Fibroblast of mammary gland (primary cell): ENCODE data around the gene RABIF.
"Not testable (repeated sequence)": the region's sequence is repeated elsewhere in the genome, so short reads cannot be mapped to it uniquely, and the experiment has no call there.

Experiments
- DNase-seq: peaks from one replicate; pipeline ENCODE4 v3.0.0-alpha.2; 2010; ENCODE audit warnings: low read depth
- H3K4me3 ChIP-seq: 2 replicates; pipeline ENCODE4 v1.5.1; 2011; ENCODE audit warnings: low read depth, mild to moderate bottlenecking, low read length, moderate library complexity; ENCODE audit not compliant: control insufficient read depth
- CTCF ChIP-seq: conservative IDR thresholded peaks from 2 replicates; pipeline ENCODE4 v1.5.1; 2011; ENCODE audit warnings: low read depth, low read length, inconsistent platforms; ENCODE audit not compliant: control insufficient read depth, insufficient read depth

RABIF gene

DNA sequence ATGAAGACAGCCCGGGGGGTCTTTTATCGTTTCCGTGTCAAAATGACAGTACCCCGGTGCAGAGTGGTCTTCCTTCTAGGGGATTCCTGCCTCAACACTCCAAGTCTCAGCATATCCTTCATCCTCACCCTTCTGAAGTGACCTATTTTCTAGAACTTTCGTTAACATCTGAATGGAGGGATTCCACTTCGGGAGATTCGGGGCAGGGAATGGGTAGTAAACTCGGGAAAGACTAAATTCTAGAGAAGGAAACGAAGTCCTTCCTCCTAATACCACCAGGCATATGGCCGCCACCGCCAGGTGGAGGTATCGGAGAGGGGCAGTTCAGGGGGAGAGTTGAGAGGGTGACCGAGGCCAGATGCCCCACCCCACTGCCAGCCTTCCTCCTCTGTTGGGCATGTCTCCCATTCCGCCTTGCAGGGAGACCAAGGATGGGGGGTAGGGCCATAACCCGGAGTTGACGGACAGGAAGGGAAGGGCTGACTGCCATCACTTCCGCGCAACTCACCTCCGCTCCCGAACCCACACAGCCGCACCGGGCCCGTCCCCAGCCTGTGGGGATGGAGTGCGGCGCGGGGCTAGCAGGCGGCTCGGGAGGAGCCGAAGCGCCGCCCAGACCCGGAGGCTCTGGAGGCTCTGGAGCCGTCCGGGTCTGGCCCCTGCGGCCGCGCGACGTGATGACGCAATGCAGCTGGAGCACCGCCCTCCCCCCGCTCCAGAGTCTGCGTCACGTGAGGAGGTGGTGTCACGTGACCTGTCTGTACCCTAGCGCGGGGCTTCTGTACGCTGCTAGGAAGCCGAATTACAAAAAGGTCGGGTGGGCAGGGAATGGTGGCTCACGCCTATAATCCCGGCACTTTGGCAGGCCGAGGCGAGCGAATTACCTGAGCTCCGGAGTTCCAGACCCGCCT is 37.9 kb upstream of the RABIF start, which contains the start of gene KLHL12:
KLHL12 (minus strand) TSS at position 654 of the 911 bp plus-strand sequence. CDS start 2,072 bp downstream, outside the sequence.
- H3K4me3 ChIP-seq: peak within 1 kb of the TSS; percentile 92
- TF ChIP-seq CTCF: peak; percentile 51
- peak; percentile 96 for DNase-seq

DNA sequence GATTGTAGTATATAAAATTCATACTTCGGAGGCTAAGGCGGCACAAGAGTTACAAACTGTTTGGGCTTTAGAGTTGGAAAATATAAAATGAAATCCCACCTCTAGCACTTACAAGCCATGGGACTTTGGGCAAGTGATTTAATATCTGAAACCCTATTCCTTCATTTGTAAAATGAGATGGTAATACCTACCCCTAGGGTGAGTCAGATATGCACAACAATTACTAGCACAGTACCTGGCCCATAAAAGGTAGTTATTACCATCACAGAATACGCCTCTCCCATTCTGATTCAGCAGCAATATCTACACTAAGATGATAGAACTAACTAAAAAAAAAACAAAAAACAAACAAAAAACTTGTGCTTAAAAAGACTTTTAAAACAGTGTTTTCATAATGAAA is 34.6 kb upstream of the RABIF start:
- H3K4me3 ChIP-seq: no peak overlapping the region
- no peak for TF ChIP-seq CTCF
- no peak for DNase-seq

GRCh38 chr1:202919615-202920014 is 30.7 kb upstream of the RABIF start:
- no peak overlapping the region for H3K4me3 ChIP-seq
- TF ChIP-seq CTCF: no peak
- no peak for DNase-seq

DNA sequence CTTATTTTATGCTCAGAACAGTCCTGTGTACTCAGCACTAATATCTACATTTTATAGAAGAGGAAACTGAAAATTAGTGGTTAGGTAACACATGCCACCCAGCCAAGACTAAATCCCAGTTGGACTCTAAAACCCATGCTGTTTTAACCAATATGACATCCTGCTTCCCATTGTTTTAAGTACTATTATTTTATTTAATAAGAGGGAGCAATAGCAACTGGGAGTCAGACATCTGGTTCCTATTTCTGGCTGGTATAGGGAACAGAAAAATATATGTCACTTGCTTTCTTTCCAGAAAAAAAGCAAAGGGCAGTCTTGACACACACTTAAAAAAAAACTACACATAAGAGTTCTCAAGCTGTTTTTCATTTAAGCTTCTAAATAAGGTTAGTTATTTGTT is 26.2 kb upstream of the RABIF start:
- no peak for TF ChIP-seq CTCF
- no peak for DNase-seq

DNA sequence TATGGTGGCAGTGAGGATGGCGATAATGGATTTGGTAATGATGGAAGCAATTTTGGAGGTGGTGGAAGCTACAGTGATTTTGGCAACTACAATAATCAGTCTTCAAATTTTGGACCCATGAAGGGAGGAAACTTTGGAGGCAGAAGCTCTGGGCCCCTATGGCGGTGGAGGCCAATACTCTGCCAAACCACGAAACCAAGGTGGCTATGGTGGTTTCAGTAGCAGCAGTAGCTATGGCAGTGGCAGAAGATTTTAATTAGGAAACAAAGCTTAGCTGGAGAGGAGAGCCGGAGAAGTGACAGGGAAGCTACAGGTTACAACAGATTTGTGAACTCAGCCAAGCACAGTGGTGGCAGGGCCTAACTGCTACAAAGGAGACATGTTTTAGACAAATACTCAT is 23.5 kb upstream of the RABIF start:
- DNase-seq: not testable (repeated sequence)

More for the DNA sequence above, 26.2 kb upstream of the RABIF start:
- H3K4me3 ChIP-seq: no peak overlapping the region

DNA sequence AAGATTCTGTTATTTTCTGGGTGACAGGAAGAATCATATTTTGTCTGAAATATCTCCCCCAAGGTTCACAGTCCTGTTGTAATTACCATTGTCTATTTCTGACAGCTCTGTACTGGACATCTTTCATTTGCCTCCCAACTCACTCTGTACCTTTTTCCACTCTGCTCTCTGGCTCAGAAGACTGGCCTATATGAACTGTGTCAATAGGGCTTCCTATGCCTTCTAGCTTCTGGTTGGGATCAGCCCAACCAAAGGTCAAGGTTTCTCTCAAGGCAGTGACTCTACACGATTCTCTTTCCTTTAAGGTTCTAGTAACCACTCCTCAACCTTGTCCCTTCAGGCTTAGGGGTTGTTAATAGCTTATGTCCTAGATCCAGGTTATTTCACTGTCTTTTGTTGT is 20.5 kb upstream of the RABIF start:
- TF ChIP-seq CTCF: no peak
- no peak overlapping the region for H3K4me3 ChIP-seq

More for the DNA sequence above, 23.5 kb upstream of the RABIF start:
- not testable (repeated sequence) for H3K4me3 ChIP-seq

GRCh38 chr1:202908998-202909397 is 20.0 kb upstream of the RABIF start:
- TF ChIP-seq CTCF: no peak
- no peak for DNase-seq
- no peak overlapping the region for H3K4me3 ChIP-seq

More for the DNA sequence above, 20.5 kb upstream of the RABIF start:
- no peak for DNase-seq
